ENCODE measurements around the gene SPC24. TPM values are rescaled to one million over a fixed set of nuclear protein-coding genes. Genes with fewer than 3 reads are reported as not detected.

The SPC24 gene
- total RNA-seq, 4 donors from 2014 or later = 1.8 to 21.8 (median 2.6) TPM

DNA sequence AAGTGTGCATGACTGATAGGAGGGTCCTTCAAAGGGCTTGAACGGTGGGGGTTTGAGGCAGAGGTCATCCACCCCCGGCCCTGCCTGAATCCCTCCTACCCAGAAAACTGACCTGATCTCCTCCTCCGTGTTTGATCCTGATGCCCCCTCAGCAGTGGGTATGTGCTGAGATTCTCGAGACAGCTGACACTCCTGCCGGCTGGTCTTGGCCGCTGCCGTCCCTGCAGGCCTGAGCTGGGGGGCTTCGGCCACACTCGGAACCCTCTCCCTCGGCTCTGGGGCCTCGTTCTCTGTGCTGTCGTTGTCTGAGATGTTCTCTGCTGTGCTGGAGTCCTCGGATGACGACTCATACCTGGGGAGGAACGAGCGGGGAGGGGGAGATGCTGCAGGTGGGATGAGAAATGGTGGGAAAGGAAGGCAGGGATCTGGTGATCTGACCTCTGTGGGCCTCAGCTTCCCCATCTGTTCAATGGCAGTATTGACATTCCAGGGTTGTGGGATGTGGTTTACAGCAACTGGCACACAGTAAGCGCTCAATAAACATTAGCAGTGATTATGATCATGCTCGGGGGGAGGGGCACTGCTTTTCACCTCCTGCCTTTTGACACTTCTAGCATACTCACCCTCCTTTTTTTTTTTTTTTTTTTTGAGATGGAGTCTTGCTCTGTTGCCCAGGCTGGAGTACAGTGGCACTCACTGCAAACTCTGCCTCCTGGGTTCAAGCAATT lies 21.0 kb upstream of the SPC24 start:
- H3K4me1 ChIP-seq = peaks cover 0 to 23% of the 10 kb centered on the region in 2 donors
- no peaks in the 10 kb centered on the region for H3K9me3 ChIP-seq
- intact Hi-C loops (cut with DNase I; ENCODE audit: low total_unique reads) = no loop called here
- TF ChIP-seq, protein P1, sequence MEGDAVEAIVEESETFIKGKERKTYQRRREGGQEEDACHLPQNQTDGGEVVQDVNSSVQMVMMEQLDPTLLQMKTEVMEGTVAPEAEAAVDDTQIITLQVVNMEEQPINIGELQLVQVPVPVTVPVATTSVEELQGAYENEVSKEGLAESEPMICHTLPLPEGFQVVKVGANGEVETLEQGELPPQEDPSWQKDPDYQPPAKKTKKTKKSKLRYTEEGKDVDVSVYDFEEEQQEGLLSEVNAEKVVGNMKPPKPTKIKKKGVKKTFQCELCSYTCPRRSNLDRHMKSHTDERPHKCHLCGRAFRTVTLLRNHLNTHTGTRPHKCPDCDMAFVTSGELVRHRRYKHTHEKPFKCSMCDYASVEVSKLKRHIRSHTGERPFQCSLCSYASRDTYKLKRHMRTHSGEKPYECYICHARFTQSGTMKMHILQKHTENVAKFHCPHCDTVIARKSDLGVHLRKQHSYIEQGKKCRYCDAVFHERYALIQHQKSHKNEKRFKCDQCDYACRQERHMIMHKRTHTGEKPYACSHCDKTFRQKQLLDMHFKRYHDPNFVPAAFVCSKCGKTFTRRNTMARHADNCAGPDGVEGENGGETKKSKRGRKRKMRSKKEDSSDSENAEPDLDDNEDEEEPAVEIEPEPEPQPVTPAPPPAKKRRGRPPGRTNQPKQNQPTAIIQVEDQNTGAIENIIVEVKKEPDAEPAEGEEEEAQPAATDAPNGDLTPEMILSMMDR (IDR thresholded peaks at IDR 0.05) = no peak
- no peak for TF ChIP-seq POLR2A (IDR thresholded peaks at IDR 0.05)
- no peak overlapping the region for H3K4me3 ChIP-seq
- no peaks in the 10 kb centered on the region for H3K36me3 ChIP-seq
- H3K27ac ChIP-seq = peak overlapping the region; percentile 3 to 99
- DNase-seq = no peak
- H3K27me3 ChIP-seq = no peaks in the 10 kb centered on the region

DNA sequence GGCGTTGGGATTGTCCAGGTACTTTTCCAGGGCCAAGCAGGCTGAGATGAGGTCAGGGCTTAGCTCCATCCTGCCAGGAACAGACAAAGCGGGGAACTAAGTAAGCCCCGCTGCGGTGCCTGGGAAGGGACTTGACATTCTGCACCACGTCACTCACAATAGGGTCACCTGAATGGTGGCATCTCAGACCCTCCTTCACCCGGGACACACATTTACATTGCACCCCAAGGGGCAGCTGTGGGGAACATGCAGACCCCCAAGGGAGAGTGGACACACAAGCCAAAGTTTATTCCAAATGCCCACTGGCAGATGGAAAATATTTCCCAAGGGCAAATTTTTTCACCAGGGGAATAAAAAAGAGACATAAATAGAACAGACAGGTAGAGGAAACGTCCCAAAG lies 20.3 kb upstream of the SPC24 start:
- TF ChIP-seq, protein P1 (IDR thresholded peaks at IDR 0.05) = no peak
- TF ChIP-seq POLR2A (IDR thresholded peaks at IDR 0.05) = no peak
- H3K4me3 ChIP-seq = no peak overlapping the region
- no peaks in the 10 kb centered on the region for H3K36me3 ChIP-seq
- H3K4me1 ChIP-seq = peaks cover 2 to 21% of the 10 kb centered on the region in 2 donors
- no peaks in the 10 kb centered on the region for H3K9me3 ChIP-seq
- peak overlapping the region in 1 of 2 donors; percentile 2 for H3K27ac ChIP-seq
- no peaks in the 10 kb centered on the region for H3K27me3 ChIP-seq
- no peak for DNase-seq
- intact Hi-C loops (cut with DNase I; ENCODE audit: low total_unique reads) = no loop called here

DNA sequence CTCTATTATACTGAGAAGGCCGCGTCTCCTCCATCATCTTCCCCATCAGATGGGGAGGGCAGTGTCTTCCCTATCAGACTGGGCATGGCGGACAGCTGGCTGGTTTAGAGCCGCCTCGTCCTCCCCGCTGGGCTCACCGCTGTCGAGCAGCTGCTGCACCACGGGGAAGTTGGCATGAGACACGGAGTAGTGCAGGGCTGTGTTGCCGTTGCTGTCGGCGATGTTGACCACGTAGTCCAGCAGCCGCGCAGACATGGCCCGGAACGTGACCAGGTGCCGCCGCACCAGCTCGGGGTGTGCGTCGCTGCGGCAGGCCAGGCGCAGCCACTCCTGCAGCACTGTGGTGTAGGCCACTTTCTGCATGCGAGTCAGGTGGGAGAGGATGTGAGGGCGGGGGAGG lies 18.8 kb upstream of the SPC24 start:
- Histone ChIP-seq H3K36me3 (no peaks in the 10 kb centered on the region), H3K4me1 (peaks cover 4 to 28% of the 10 kb centered on the region in 2 donors), H3K4me3 (no peak overlapping the region), H3K27me3 (no peaks in the 10 kb centered on the region), H3K9me3 (no peaks in the 10 kb centered on the region), H3K27ac (no peak overlapping the region)
- intact Hi-C loops (cut with DNase I; ENCODE audit: low total_unique reads) = no loop called here
- DNase-seq = no peak
- TF ChIP-seq POLR2A (IDR thresholded peaks at IDR 0.05) = no peak
- TF ChIP-seq, protein P1 (IDR thresholded peaks at IDR 0.05) = no peak

- Histone ChIP-seq H3K9me3 (no peaks in the 10 kb centered on the region), H3K36me3 (no peaks in the 10 kb centered on the region), H3K27ac (peak overlapping the region; percentile 93 to 96), H3K4me3 (no peak overlapping the region), H3K27me3 (no peaks in the 10 kb centered on the region), H3K4me1 (peaks cover 4 to 21% of the 10 kb centered on the region in 2 donors)
- DNase-seq = no peak
- intact Hi-C loops (cut with DNase I; ENCODE audit: low total_unique reads) = no loop called here
- TF ChIP-seq, protein P1 (IDR thresholded peaks at IDR 0.05) = no peak
- TF ChIP-seq POLR2A (IDR thresholded peaks at IDR 0.05) = no peak
These were observed 18.1 kb upstream of the SPC24 start for GRCh38 chr19:11173516-11174155.

DNA sequence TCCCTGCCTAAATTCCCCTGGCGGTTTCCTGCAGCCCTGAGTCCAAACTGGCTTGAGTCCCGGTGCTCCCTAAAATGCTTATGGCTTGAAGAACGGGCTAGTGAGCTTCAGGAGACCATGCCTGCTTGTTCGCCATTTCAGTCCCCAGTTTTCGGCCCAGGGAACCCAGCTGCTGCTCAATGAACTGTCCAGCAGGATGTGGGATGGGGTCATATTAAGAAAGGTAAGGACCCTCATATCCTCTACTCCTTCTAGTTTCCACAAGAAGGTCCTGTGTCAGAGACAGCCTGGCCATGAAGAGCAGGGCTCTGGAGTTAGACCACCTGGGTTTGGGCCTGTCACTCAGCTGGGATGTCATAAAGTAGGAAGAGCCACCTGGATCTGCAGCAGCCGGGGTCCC lies 17.0 kb upstream of the SPC24 start:
- peak overlapping the region; percentile 93 to 96 for H3K27ac ChIP-seq
- H3K9me3 ChIP-seq = no peaks in the 10 kb centered on the region
- no peaks in the 10 kb centered on the region for H3K36me3 ChIP-seq
- H3K4me3 ChIP-seq = no peak overlapping the region
- H3K4me1 ChIP-seq = peaks cover 4 to 19% of the 10 kb centered on the region in 2 donors
- no peaks in the 10 kb centered on the region for H3K27me3 ChIP-seq
- TF ChIP-seq, protein P1 (IDR thresholded peaks at IDR 0.05) = no peak
- no peak for TF ChIP-seq POLR2A (IDR thresholded peaks at IDR 0.05)
- intact Hi-C loops (cut with DNase I; ENCODE audit: low total_unique reads) = no loop called here
- no peak for DNase-seq
